Endodermal cell (in vitro differentiated cells): ENCODE measurements around the gene KIAA0040. TPM values are rescaled to one million over a fixed set of nuclear protein-coding genes. Genes with fewer than 3 reads are reported as not detected.
"Not testable (repeated sequence)": the region's sequence is repeated elsewhere in the genome, so short reads cannot be mapped to it uniquely, and the experiment has no call there.

ENCODE experiments used
- DNase-seq: peaks from one replicate; pipeline ENCODE4 v3.0.0-alpha.2; 2017
- H3K27ac ChIP-seq: 2 replicates; pipeline ENCODE4 v1.5.1; 2013; ENCODE audit warnings: mild to moderate bottlenecking, low read depth, low read length, moderate library complexity
- H3K27me3 ChIP-seq: 2 replicates; pipeline ENCODE4 v1.6.1; 2013; ENCODE audit warnings: mild to moderate bottlenecking, low read length, moderate library complexity; ENCODE audit not compliant: insufficient read depth, control insufficient read depth, poor library complexity, severe bottlenecking
- H3K36me3 ChIP-seq: 2 replicates; pipeline ENCODE4 v1.7.0; 2013; ENCODE audit warnings: mild to moderate bottlenecking, low read length, moderate library complexity; ENCODE audit not compliant: control insufficient read depth, insufficient read depth
- H3K4me1 ChIP-seq: one replicate; pipeline ENCODE4 v1.7.0; 2013; ENCODE audit warnings: low read length; ENCODE audit not compliant: control insufficient read depth, insufficient read depth
- H3K4me3 ChIP-seq: 2 replicates; pipeline ENCODE4 v1.5.1; 2013; ENCODE audit warnings: mild to moderate bottlenecking, low read length, moderate library complexity
- H3K9ac ChIP-seq: 2 replicates; pipeline ENCODE4 v1.6.1; 2013; ENCODE audit warnings: mild to moderate bottlenecking, low read length, moderate library complexity; ENCODE audit not compliant: poor library complexity, severe bottlenecking; ENCODE audit errors: extremely low read depth
- H3K9me3 ChIP-seq: 2 replicates; pipeline ENCODE4 v1.6.1; 2013; ENCODE audit warnings: mild to moderate bottlenecking, low read length, moderate library complexity; ENCODE audit not compliant: control insufficient read depth
- H3K27ac Mint-ChIP-seq: 2 replicates; pipeline ENCODE4 v1.8.0; 2020; ENCODE audit warnings: mixed read lengths
- H3K27me3 Mint-ChIP-seq: 2 replicates; pipeline ENCODE4 v1.8.0; 2021; ENCODE audit warnings: mild to moderate bottlenecking, mixed read lengths; ENCODE audit not compliant: insufficient read depth
- H3K36me3 Mint-ChIP-seq: 2 replicates; pipeline ENCODE4 v1.8.0; 2020; ENCODE audit warnings: low read depth, mixed read lengths
- H3K4me1 Mint-ChIP-seq: 2 replicates; pipeline ENCODE4 v1.8.0; 2020; ENCODE audit warnings: mixed read lengths
- H3K4me3 Mint-ChIP-seq: 2 replicates; pipeline ENCODE4 v1.8.0; 2020; ENCODE audit warnings: mild to moderate bottlenecking, moderate library complexity, mixed read lengths
- H3K9me3 Mint-ChIP-seq: 2 replicates; pipeline ENCODE4 v1.8.0; 2020; ENCODE audit warnings: mild to moderate bottlenecking, mixed read lengths
- WGBS, 2 experiments: methylation state at CpG; one replicate each; pipeline versions ENCODE4 v1.1.5 to v1.1.7; 2013; ENCODE audit warnings: missing lambda C conversion rate in 2 of 2, mixed read lengths in 1 of 2; ENCODE audit not compliant: insufficient coverage in 1 of 2, insufficient read length in 1 of 2; 5-methylcytosine and 5-hydroxymethylcytosine counted together
- total RNA-seq, 2 donors: library from RNA; stranded (reverse); fragmentation: NEBNext Ultra II Directional in 1 of 2; extraction: Animal tissue kit (Norgen Biotek cat#: 25700) in 1 of 2; gene quantifications; 2 replicates in 1 of 2; 3 replicates in 1 of 2; pipeline ENCODE4 v1.2.1, GENCODE V29; 2021
- TF ChIP-seq, protein P1 (sequence below): fragments of 200-600 bp; sonication (generic); conservative IDR thresholded peaks from 2 replicates; pipeline ENCODE4 v1.5.0; 2021; ENCODE audit warnings: antibody characterized with exemption, mild to moderate bottlenecking

Gene KIAA0040
- total RNA-seq, 2 donors from 2014 or later: 9.2 to 12.9 TPM

DNA sequence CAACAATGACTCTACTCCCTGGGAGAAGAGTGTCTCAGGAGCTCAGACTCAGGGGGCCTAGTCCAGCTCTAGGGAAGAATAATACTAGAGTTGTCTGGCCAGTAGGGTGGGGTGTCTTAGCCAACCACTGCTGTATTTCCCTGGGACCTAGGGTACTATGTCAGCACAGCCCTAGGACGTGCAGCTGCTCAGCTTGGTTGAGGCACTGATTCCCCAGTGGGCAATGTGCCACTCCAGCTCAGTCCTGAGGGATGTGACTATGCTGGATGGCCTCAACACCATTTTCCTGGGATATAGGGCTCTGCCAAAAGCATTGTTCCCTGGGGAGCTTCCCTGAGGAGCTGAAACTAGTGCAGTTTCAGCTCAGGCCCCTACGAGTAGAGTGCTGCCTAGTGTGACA is 77.6 kb downstream of the KIAA0040 start:
- no peaks in the 10 kb centered on the region for H3K4me1 ChIP-seq
- H3K4me3 Mint-ChIP-seq: no peak overlapping the region
- peaks cover 12% of the 10 kb centered on the region for H3K9me3 Mint-ChIP-seq
- no peak overlapping the region for H3K27ac ChIP-seq
- TF ChIP-seq, protein P1, sequence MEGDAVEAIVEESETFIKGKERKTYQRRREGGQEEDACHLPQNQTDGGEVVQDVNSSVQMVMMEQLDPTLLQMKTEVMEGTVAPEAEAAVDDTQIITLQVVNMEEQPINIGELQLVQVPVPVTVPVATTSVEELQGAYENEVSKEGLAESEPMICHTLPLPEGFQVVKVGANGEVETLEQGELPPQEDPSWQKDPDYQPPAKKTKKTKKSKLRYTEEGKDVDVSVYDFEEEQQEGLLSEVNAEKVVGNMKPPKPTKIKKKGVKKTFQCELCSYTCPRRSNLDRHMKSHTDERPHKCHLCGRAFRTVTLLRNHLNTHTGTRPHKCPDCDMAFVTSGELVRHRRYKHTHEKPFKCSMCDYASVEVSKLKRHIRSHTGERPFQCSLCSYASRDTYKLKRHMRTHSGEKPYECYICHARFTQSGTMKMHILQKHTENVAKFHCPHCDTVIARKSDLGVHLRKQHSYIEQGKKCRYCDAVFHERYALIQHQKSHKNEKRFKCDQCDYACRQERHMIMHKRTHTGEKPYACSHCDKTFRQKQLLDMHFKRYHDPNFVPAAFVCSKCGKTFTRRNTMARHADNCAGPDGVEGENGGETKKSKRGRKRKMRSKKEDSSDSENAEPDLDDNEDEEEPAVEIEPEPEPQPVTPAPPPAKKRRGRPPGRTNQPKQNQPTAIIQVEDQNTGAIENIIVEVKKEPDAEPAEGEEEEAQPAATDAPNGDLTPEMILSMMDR: no peak
- no peak overlapping the region for H3K9ac ChIP-seq
- WGBS, 2 experiments: 94% methylated on average over 2 of the region's 2 CpGs; no CpG with 5 or more reads in 1 of the 2 experiments
- H3K36me3 Mint-ChIP-seq: no peaks in the 10 kb centered on the region
- no peak for DNase-seq
- no peak overlapping the region for H3K4me3 ChIP-seq
- no peak overlapping the region for H3K27ac Mint-ChIP-seq
- no peaks in the 10 kb centered on the region for H3K36me3 ChIP-seq
- no peaks in the 10 kb centered on the region for H3K27me3 ChIP-seq
- no peaks in the 10 kb centered on the region for H3K27me3 Mint-ChIP-seq
- H3K9me3 ChIP-seq: peaks cover 13% of the 10 kb centered on the region
- peaks cover 3% of the 10 kb centered on the region for H3K4me1 Mint-ChIP-seq

DNA sequence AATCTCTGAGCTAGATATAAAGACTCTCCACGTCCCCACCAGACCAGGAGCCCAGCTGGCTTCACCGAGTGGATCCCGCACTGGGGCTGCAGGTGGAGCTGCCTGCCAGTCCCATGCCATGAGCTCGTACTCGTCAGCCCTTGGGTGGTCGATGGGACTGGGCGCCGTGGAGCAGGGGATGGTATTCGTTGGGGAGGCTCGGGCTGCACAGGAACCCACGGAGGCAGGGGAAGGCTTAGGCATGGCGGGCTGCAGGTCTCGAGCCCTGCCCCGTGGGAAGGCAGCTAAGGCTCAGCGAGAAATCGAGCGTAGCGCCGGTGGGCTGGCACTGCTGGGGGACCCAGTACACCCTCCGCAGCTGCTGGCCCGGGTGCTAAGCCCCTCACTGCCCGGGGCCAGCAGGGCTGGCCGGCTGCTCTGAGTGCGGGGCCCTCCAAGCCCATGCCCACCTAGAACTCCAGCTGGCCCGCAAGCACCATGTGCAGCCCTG is 84.2 kb downstream of the KIAA0040 start:
- H3K27ac Mint-ChIP-seq, H3K27ac ChIP-seq, H3K4me1 ChIP-seq, H3K4me3 Mint-ChIP-seq, H3K9me3 ChIP-seq, H3K36me3 ChIP-seq, H3K36me3 Mint-ChIP-seq, DNase-seq, H3K9ac ChIP-seq, H3K4me3 ChIP-seq, H3K27me3 Mint-ChIP-seq, H3K27me3 ChIP-seq, H3K4me1 Mint-ChIP-seq: not testable (repeated sequence)
- H3K9me3 Mint-ChIP-seq: peaks cover 11% of the 10 kb centered on the region
- 93 to 100% methylated on average over 4 to 18 of the region's 25 CpGs for WGBS, 2 experiments

Other genes starting within 250 kb of the KIAA0040 start
- 100 to 1,000 TPM; 170 to 182 TPM for gene CACYBP, start 192.8 kb downstream of the KIAA0040 start, total RNA-seq
- gene MRPS14, start 169.4 kb downstream of the KIAA0040 start, total RNA-seq: 10 to 100 TPM; 30.3 to 30.9 TPM
- gene TNN, start 124.9 kb downstream of the KIAA0040 start, total RNA-seq: under 1 TPM in 1 of 2 donors, not detected in 1; 0.09 TPM